SK-N-SH (cell line): ENCODE data around the gene HOXA1. TPM values are rescaled to one million over a fixed set of nuclear protein-coding genes. Genes with fewer than 3 reads are reported as not detected.

Source experiments
- CTCF ChIA-PET: fragments of 300-600, 350-600 bp; formaldehyde crosslinking; extraction: SDS; loops from one replicate; lab custom pipeline; 2021; lab: Yijun Ruan, JAX
- POLR2A ChIA-PET: fragments of 350-600 bp; sonication (Branson Sonifier 250); formaldehyde crosslinking; extraction: SDS; loops from one replicate; lab custom pipeline; 2020; ENCODE audit warnings: antibody characterized with exemption, inconsistent platforms; lab: Yijun Ruan, JAX
- DNase-seq: peaks from one replicate; pipeline ENCODE4 v3.0.0; 2012
- H2AFZ ChIP-seq: fragments of 200-600 bp; sonication (generic); 2 replicates; pipeline ENCODE4 v1.8.1; 2016; ENCODE audit warnings: antibody characterized with exemption, mild to moderate bottlenecking, low read depth
- H3F3A ChIP-seq: fragments of 200-600 bp; sonication (generic); replicated peaks from 2 replicates; pipeline ENCODE3; 2016; ENCODE audit warnings: antibody characterized with exemption, mild to moderate bottlenecking; ENCODE audit not compliant: insufficient read depth
- H3K27ac ChIP-seq, 2 experiments: fragments of 200-500 bp in 1 of 2; fragments of 200-600 bp in 1 of 2; sonication (Bioruptor generic) in 1 of 2; sonication (generic), shearing (Covaris generic) in 1 of 2; 2 replicates each; pipeline versions ENCODE4 v1.5.1 to v1.6.1; 2014 to 2016; ENCODE audit warnings: low read depth in 2 of 2, inconsistent platforms in 1 of 2, low read length in 1 of 2, mild to moderate bottlenecking in 1 of 2, mixed read lengths in 1 of 2
- H3K27me3 ChIP-seq: fragments of 200-600 bp; sonication (generic), shearing (Covaris generic); 2 replicates; pipeline ENCODE4 v1.6.1; 2016; ENCODE audit warnings: mixed run types; ENCODE audit not compliant: insufficient read depth
- H3K36me3 ChIP-seq, 2 experiments: fragments of 200-500 bp in 1 of 2; fragments of 200-600 bp in 1 of 2; sonication (Bioruptor generic) in 1 of 2; sonication (generic) in 1 of 2; replicated peaks in 1 of 2; 2 replicates each; pipeline versions ENCODE3 to v1.5.1; 2014 to 2016; ENCODE audit warnings: low read length in 1 of 2, mild to moderate bottlenecking in 1 of 2; ENCODE audit not compliant: insufficient read depth in 2 of 2, control insufficient read depth in 1 of 2
- H3K4me1 ChIP-seq, 2 experiments: fragments of 200-500 bp in 1 of 2; fragments of 200-600 bp in 1 of 2; sonication (Bioruptor generic) in 1 of 2; sonication (generic), shearing (Covaris generic) in 1 of 2; 2 replicates each; pipeline versions ENCODE4 v1.5.1 to v1.6.1; 2014 to 2016; ENCODE audit warnings: low read depth in 1 of 2, low read length in 1 of 2, mixed run types in 1 of 2; ENCODE audit not compliant: insufficient read depth in 2 of 2, control insufficient read depth in 1 of 2
- H3K4me2 ChIP-seq: fragments of 200-600 bp; sonication (generic), shearing (Covaris generic); 2 replicates; pipeline ENCODE4 v1.6.1; 2017; ENCODE audit warnings: mixed run types
- H3K4me3 ChIP-seq, 2 experiments: fragments of 200-500 bp in 1 of 2; fragments of 200-600 bp in 1 of 2; sonication (Bioruptor generic) in 1 of 2; sonication (generic), shearing (Covaris generic) in 1 of 2; 2 replicates each; pipeline versions ENCODE4 v1.5.1 to v1.8.1; 2014 to 2016; ENCODE audit warnings: low read depth in 2 of 2, inconsistent platforms in 1 of 2, low read length in 1 of 2, mild to moderate bottlenecking in 1 of 2, mixed read lengths in 1 of 2, moderate library complexity in 1 of 2
- H3K79me2 ChIP-seq: fragments of 200-600 bp; sonication (generic); 2 replicates; pipeline ENCODE4 v1.8.1; 2017; ENCODE audit warnings: mild to moderate bottlenecking; ENCODE audit not compliant: insufficient read depth
- H3K9ac ChIP-seq: fragments of 200-600 bp; sonication (generic); 2 replicates; pipeline ENCODE4 v1.6.1; 2017; ENCODE audit warnings: mixed run types
- H3K9me2 ChIP-seq: fragments of 200-600 bp; sonication (generic); 2 replicates; pipeline ENCODE4 v1.6.1; 2017; ENCODE audit warnings: mixed run types
- H3K9me3 ChIP-seq: fragments of 200-600 bp; sonication (generic); 2 replicates; pipeline ENCODE4 v1.6.1; 2017; ENCODE audit warnings: mixed run types, mild to moderate bottlenecking, moderate library complexity
- H4K20me1 ChIP-seq: fragments of 200-600 bp; sonication (generic); 2 replicates; pipeline ENCODE4 v1.6.1; 2017; ENCODE audit warnings: mild to moderate bottlenecking, mixed run types; ENCODE audit not compliant: insufficient read depth
- CTCF ChIP-seq: fragments of 200-600 bp; sonication (generic); IDR thresholded peaks from 2 replicates; pipeline ENCODE4 v1.6.1; 2017; ENCODE audit warnings: antibody characterized with exemption, mild to moderate bottlenecking, moderate library complexity
- FOXJ3 ChIP-seq: sonication (generic); formaldehyde crosslinking; IDR thresholded peaks from 2 replicates; pipeline ENCODE4 v1.5.1; 2020; ENCODE audit warnings: mild to moderate bottlenecking, missing genetic modification reagents
- GABPA ChIP-seq: IDR thresholded peaks from 2 replicates; pipeline ENCODE4 v1.4.0; 2012; ENCODE audit warnings: low read depth, mild to moderate bottlenecking
- GATA2 ChIP-seq: sonication (generic); formaldehyde crosslinking; IDR thresholded peaks from 2 replicates; pipeline ENCODE4 v1.5.0; 2020; ENCODE audit warnings: mild to moderate bottlenecking, missing genetic modification reagents
- IRF3 ChIP-seq: fragments of 150-350 bp; IDR thresholded peaks from 2 replicates; pipeline ENCODE4 v1.6.1; 2016; ENCODE audit warnings: mild to moderate bottlenecking, low read depth, low read length
- MAX ChIP-seq: IDR thresholded peaks from 2 replicates; pipeline ENCODE4 v1.4.0; 2012; ENCODE audit warnings: low read depth
- MEF2A ChIP-seq: IDR thresholded peaks from 2 replicates; pipeline ENCODE4 v1.4.0; 2012; ENCODE audit warnings: low read depth, borderline replicate concordance
- NFIC ChIP-seq: IDR thresholded peaks from 2 replicates; pipeline ENCODE4 v1.4.0; 2012; ENCODE audit warnings: borderline replicate concordance
- POLR2AphosphoS5 ChIP-seq: IDR thresholded peaks from 2 replicates; pipeline ENCODE4 v1.6.1; 2012; ENCODE audit warnings: low read depth, low read length
- RAD21 ChIP-seq: IDR thresholded peaks from 2 replicates; pipeline ENCODE4 v1.6.1; 2012; ENCODE audit warnings: mild to moderate bottlenecking, low read length
- REST ChIP-seq: IDR thresholded peaks from 2 replicates; pipeline ENCODE4 v1.6.1; 2012; ENCODE audit warnings: mild to moderate bottlenecking, low read depth, low read length, moderate library complexity
- RFX5 ChIP-seq: IDR thresholded peaks from 2 replicates; pipeline ENCODE4 v1.6.1; 2012; ENCODE audit warnings: mild to moderate bottlenecking, improper control_type of control experiment, low read length
- SIN3A ChIP-seq: IDR thresholded peaks from 2 replicates; pipeline ENCODE4 v1.6.1; 2012; ENCODE audit warnings: low read depth, mild to moderate bottlenecking, low read length, moderate library complexity, borderline replicate concordance
- SMC3 ChIP-seq: IDR thresholded peaks from 2 replicates; pipeline ENCODE4 v1.6.1; 2012; ENCODE audit warnings: low read depth, low read length, improper control_type of control experiment
- TCF12 ChIP-seq: IDR thresholded peaks from 2 replicates; pipeline ENCODE4 v1.4.0; 2012
- USF1 ChIP-seq: IDR thresholded peaks from 2 replicates; pipeline ENCODE4 v1.4.0; 2012; ENCODE audit warnings: low read depth, borderline replicate concordance
- USF2 ChIP-seq: fragments of 150-350 bp; IDR thresholded peaks from 2 replicates; pipeline ENCODE4 v1.6.1; 2017; ENCODE audit warnings: antibody characterized with exemption, low read length, low read depth, borderline replicate concordance
- WGBS: methylation state at CpG from one replicate; pipeline ENCODE4 v1.1.6; 2017; ENCODE audit warnings: low lambda C conversion rate; 5-methylcytosine and 5-hydroxymethylcytosine counted together
- polyA plus RNA-seq, 3 experiments: library from polyadenylated mRNA; depleted of rRNA; stranded (reverse); fragments of >200 nt; gene quantifications; 2 replicates each; pipeline ENCODE4 v1.2.3, GENCODE V29; 2012

HOXA1 gene
- polyA plus RNA-seq, 1 of the 3 experiments (the other 2 are of a cell fraction): not detected

- CTCF ChIA-PET: interaction anchor here (0.5 kb wide), 1 partner anchor 87 kb away, joined by 4 read pairs; no protein-coding TSS in a partner anchor
- no peak overlapping the region for H3K9ac ChIP-seq
- no peak overlapping the region for H2AFZ ChIP-seq
- no peak overlapping the region for H3K27ac ChIP-seq
- H3K4me3 ChIP-seq: no peak overlapping the region
- no peaks in the 10 kb centered on the region for H3K9me2 ChIP-seq
- POLR2A ChIA-PET: no interaction called here
- no peaks in the 10 kb centered on the region for H3K36me3 ChIP-seq
- no peaks in the 10 kb centered on the region for H4K20me1 ChIP-seq
- H3K4me1 ChIP-seq: no peaks in the 10 kb centered on the region
- TF ChIP-seq USF2: no peak
- TF ChIP-seq, all 33 proteins: peak for 0
- no peaks in the 10 kb centered on the region for H3K79me2 ChIP-seq
- no peaks in the 10 kb centered on the region for H3F3A ChIP-seq
- H3K4me2 ChIP-seq: no peak overlapping the region
- 24% methylated on average over 26 of the region's 26 CpGs for WGBS
- DNase-seq: no peak
- peaks cover 94% of the 10 kb centered on the region for H3K27me3 ChIP-seq
- no peaks in the 10 kb centered on the region for H3K9me3 ChIP-seq
These were observed 27.8 kb upstream of the HOXA1 start for GRCh38 chr7:27123477-27124053.

GRCh38 chr7:27123007-27123476 is 27.2 kb upstream of the HOXA1 start:
- Histone ChIP-seq H3K4me2 (no peak overlapping the region), H3F3A (no peaks in the 10 kb centered on the region), H3K79me2 (no peaks in the 10 kb centered on the region), H3K27ac (no peak overlapping the region), H3K27me3 (peaks cover 96% of the 10 kb centered on the region), H3K36me3 (no peaks in the 10 kb centered on the region), H3K4me3 (no peak overlapping the region), H3K9me3 (no peaks in the 10 kb centered on the region), H3K9ac (no peak overlapping the region), H2AFZ (no peak overlapping the region), H4K20me1 (no peaks in the 10 kb centered on the region), H3K4me1 (no peaks in the 10 kb centered on the region), H3K9me2 (no peaks in the 10 kb centered on the region)
- ChIA-PET CTCF (interaction anchor here (1.1 kb wide), 1 partner anchor 28 kb away, joined by 3 read pairs; no protein-coding TSS in a partner anchor), POLR2A (no interaction called here)
- WGBS: 11% methylated on average over 10 of the region's 14 CpGs
- DNase-seq: no peak
- TF ChIP-seq IRF3 (no peak), GATA2 (no peak), REST (no peak), SMC3 (no peak), NFIC (no peak), SIN3A (no peak), FOXJ3 (CRISPR knock-in tag) (no peak), POLR2AphosphoS5 (no peak), GABPA (no peak), USF2 (no peak), MAX (no peak), CTCF (no peak), MEF2A (no peak), TCF12 (no peak), RFX5 (no peak), RAD21 (no peak), USF1 (no peak)
